Measurements from ENCODE around the gene PFKM.

PFKM gene

DNA sequence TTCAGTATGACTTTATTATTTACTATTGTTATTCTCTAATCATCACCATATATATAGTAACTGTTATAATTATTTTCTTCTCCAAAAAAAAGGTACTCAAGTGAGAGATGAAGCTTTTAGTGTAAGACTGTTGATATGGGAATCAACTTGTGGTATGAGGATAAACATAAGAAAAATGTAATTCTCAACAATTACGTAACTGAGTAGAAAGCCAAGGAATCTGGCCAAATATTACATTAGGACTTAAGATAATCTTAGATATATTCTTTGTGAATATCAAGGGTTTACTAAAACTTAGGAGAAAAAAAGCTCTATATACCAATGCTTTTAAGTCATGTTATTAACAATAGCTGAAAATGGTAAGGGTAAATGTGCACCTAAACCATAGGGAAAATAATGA is 26.6 kb upstream of the PFKM start:
- H3K4me3 ChIP-seq (ENCODE audit: low read length) = no peak overlapping the region
- TF ChIP-seq, protein P1, sequence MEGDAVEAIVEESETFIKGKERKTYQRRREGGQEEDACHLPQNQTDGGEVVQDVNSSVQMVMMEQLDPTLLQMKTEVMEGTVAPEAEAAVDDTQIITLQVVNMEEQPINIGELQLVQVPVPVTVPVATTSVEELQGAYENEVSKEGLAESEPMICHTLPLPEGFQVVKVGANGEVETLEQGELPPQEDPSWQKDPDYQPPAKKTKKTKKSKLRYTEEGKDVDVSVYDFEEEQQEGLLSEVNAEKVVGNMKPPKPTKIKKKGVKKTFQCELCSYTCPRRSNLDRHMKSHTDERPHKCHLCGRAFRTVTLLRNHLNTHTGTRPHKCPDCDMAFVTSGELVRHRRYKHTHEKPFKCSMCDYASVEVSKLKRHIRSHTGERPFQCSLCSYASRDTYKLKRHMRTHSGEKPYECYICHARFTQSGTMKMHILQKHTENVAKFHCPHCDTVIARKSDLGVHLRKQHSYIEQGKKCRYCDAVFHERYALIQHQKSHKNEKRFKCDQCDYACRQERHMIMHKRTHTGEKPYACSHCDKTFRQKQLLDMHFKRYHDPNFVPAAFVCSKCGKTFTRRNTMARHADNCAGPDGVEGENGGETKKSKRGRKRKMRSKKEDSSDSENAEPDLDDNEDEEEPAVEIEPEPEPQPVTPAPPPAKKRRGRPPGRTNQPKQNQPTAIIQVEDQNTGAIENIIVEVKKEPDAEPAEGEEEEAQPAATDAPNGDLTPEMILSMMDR (conservative IDR thresholded peaks at IDR 0.05; ENCODE audit: low read length) = no peak
- DNase-seq (ENCODE audit: low read depth) = peak; percentile 41

DNA sequence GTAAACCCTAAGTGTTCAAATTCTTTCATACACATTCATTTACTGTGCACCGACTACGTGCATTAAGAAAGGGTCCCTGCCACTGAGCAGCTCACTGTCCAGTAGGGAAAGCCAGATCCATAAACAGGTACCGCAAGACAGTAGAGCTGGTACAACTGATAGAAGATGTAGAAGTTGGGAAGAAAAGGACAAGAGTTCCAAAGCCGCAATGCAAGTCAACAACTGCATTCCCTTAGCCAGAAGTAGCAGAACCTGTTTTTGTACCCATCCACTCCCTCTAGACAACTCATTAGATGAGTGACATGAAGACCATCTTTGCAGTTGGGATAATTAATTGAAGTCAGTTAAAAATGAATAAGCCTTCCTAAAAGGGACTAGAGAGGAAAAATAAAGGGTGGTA is 14.6 kb upstream of the PFKM start:
- H3K4me3 ChIP-seq (ENCODE audit: low read length) = peak overlapping the region; percentile 91
- no peak for DNase-seq (ENCODE audit: low read depth)
- TF ChIP-seq, protein P1 (conservative IDR thresholded peaks at IDR 0.05; ENCODE audit: low read length) = no peak

DNA sequence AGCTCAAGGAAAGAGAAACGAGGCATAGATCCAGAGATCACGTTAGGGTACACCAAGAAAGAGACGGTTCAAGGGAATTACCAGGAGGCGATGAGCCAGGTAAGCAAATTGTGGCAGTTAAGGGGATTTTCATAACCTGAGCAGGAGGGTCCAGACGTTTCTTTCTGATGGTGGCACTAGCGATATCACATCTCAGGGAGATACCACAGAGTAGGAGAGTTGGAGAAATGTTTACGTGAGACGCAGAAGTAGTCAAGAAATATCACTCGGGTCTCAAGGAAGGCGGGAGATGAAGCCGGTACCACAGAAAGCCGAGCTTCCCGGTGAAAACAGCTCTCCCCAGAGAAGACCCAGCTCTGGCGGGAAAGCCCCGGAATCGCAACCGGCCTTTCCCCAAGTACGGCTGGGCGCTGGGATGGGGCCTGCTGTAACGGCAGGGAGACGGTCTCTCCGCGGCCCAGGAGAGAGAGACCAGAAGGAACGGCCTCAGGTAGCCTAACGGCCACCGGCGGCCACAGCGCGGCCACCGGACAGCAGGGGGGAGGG is 13.8 kb upstream of the PFKM start:
- TF ChIP-seq, protein P1 (conservative IDR thresholded peaks at IDR 0.05; ENCODE audit: low read length) = no peak
- peak overlapping the region; percentile 91 for H3K4me3 ChIP-seq (ENCODE audit: low read length)
- no peak for DNase-seq (ENCODE audit: low read depth)

DNA sequence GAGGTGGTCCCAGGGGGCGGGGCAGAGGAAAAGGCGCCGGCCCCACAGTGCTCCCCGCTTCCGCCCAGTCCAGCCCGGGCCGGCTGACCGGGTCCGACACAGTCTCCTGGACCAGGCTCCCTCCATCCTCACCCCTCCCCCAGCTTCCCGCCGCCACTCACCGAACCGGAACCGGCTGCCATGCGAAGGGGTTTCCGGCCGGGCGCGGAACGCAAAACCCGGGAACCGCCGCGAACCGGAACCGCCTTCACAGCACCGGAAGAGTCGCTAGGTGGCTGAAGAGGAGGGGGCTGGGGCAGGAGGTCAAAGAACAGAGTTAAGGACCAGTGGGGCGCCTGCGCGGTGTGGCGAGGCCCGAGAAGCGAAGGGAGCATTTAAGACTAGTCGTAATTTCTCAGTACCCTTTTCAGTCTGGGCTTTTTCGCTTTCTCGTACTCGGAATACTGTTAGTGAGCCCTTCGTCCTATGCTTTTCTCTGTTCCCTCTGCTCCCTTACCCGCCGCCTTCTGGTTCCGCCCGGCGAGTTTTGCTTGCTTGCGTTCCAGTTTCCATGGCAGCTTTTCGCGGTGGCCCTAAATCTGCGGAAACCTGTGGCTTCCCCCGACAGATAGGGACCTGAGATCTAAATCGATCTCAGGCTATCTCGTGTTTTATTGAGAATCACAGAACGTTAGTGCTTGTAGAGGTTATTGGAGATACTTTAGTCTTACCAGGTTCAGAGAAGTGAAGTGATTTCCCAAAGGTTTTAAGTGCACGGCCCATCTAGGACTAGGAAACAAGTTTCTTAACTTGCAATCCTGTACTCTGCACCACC is 13.1 kb upstream of the PFKM start, which contains the start of gene SENP1:
TSS of gene SENP1 (minus strand) at position 213 of the 814 bp plus-strand sequence. CDS start 4,607 bp downstream, outside the sequence.
- H3K4me3 ChIP-seq (ENCODE audit: low read length) = peak within 1 kb of the TSS; percentile 91
- TF ChIP-seq, protein P1 (conservative IDR thresholded peaks at IDR 0.05; ENCODE audit: low read length) = peak; percentile 38
- DNase-seq (ENCODE audit: low read depth) = peak; percentile 87

DNA sequence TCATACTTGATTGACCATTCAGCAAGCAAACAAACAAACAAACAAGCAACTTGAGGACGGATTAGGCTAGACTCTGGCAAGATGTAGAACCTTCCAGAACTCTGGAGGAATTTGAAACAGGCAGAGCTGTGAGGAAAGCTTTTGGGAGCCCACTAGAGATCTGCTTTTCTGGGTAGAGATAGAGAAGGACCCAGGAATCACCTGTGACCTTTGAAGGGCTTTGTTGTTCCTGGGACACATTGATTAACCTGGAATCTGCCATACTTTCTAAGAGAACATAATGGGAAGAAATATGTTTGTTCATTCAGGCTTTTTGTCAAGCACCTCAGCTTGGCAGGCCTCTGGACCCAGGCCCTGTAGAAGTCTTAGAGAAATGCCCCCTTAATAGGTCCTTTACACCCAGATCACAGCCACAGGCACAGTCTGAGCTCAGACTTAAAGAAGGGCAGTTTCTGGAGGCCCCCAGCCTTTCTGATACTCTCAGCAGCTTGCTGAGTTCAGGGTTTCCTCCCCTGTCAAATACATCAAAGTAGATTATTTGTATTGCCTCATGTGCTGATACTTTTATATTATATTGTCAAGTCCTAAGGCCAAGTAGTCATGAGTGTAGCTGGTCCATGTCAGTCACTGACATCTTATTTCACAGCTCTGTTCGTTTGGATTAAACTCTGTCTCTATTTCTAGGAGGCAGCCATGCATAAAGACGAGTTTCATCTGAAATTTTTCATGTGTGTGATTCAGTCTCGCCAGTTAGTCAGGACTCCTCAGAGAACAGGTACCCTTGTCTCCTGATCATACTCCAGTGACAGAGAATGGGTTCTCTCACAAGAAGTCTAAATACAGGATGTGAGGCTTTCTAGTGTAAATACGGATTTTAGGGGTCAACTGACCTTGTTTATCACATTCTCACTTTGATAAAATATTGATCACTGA is 12.2 kb upstream of the PFKM start:
- TF ChIP-seq, protein P1 (conservative IDR thresholded peaks at IDR 0.05; ENCODE audit: low read length) = no peak
- DNase-seq (ENCODE audit: low read depth) = no peak

DNA sequence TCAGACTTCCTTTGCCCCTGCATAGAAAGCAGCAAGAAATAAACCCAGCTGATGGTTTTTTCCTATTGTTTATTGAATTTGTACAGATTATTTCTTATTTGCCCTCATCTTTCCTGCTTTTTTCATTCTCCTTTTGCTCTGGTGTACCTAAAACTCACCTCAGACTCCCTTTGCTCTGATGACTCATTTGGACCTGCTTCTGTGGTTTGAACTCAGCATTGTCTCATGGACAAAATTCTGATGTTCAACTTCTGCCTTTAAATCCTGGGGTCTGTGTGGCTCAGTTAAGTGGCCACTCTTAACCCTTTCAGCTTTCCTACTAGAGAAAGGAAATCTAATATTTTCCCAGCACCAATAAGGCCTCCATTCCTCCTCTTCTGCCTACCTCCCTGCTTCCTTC is 9.7 kb upstream of the PFKM start:
- no peak for DNase-seq (ENCODE audit: low read depth)
- TF ChIP-seq, protein P1 (conservative IDR thresholded peaks at IDR 0.05; ENCODE audit: low read length) = no peak
- no peak overlapping the region for H3K4me3 ChIP-seq (ENCODE audit: low read length)

More for the DNA sequence above, 12.2 kb upstream of the PFKM start:
- H3K4me3 ChIP-seq (ENCODE audit: low read length) = peak overlapping the region; percentile 91
